Umbilical cord (tissue), 2 donors: ENCODE results near the gene MYADML2. TPM values are rescaled to one million over a fixed set of nuclear protein-coding genes. Genes with fewer than 3 reads are reported as not detected.

Experiments
- DNase-seq: peaks from one replicate; pipeline ENCODE4 v3.0.0-alpha.2; 2015; ENCODE audit warnings: low spot score
- total RNA-seq: library from RNA; depleted of rRNA; stranded (reverse); fragments of >200 nt; gene quantifications from one replicate; pipeline ENCODE4 v1.2.3, GENCODE V29; 2014; ENCODE audit warnings: low replicate concordance; ENCODE audit not compliant: insufficient read depth

Gene MYADML2
- total RNA-seq, 1 donor from 2014 or later = 0.72 TPM

DNA sequence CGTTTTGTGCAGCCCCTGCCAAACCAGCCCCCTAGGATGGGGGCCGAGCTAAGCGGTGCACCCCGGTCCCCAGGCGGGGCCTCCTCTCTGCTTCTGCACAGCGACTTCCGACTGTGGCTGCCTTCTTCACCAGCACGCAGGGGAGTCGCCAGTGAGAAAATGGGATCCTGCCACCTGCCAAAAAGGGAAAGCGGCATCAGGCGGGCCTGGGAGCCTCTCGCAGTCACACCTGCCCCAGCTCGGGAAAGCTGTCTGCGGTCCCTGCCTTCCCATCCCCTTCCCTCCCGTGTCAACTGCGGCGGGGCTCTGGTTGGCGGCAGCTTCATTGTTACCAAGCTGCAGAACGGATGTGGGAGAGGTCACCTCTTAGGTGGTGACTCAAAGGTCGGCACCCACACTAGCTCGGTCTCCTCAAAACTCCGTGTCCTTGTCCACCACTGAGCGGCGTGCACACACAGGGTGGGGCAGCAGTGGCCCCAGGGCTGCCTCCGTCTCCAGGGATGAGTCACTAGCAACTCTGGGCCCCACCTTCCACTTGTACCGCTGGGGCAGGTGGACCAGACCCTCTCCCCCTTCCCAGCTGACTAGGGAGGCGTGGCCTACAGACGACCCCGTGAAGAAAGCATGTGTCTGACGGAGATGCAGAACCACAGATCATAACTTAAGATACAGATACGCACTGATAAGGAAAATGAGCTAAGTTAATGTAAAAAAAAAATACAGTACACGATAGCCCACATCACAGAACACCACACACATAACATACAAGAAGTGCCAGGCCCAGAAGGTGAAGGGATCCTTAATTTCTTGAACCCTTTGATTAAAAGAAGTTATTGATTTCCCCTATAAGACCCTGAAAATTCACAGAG is 34.4 kb downstream of the MYADML2 start:
- DNase-seq = no peak

DNA sequence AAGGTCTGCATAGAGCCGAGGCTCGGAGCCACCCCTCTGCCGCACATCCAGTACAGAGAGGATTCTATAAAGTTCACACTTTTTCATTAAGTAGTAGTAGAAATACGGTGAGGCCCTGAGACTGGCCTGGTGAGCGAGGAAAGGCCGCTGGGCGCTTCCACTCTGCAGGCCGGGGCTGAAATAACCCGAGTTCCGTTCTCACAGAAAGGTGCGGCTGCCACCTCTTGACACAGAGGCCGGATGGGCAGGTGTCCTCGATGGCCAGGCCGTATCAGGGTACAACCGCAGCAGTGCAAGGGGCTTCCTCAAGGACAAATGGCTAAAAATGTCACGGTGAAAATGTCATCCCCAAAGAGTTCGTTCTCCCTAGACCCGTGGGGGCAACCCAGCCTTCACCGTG is 35.1 kb downstream of the MYADML2 start:
- DNase-seq = no peak

DNA sequence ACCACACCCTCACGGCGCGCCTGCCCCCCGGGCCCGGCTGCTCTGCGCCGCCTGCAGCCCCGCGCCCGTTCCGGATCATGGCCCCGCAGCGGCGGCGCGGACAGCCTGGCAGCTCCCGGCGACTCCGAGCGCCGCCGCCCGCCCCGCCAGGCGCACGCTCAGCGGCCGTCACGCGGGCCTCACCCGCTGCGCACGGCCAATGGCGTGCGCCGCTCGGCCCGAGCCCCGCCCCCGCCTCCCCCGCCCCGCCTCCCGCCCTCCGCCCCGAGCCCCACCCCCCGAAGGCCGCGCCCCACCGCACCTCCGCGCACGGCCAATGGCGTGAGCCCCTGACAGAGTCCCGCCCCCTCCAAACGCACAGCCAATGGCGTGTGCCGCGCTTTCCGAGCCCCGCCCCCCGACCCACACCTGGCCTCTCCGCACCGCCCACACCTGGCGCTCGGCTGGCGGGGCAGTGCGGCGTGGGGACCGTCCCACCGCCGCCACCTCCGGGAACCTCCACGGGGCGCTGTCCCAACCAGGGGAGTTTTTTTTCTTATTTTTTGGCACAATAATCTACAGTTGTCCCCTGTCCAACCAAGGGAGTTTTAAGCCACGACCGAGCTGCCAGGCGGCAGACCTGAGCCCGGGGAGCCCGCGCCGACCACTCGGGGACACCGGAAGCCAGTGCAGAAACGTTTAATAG is 35.6 kb downstream of the MYADML2 start, which contains the start of gene PCYT2:
Gene PCYT2, minus strand, starts transcription at position 123 of the 685 bp plus-strand sequence. Its CDS starts 44 bp downstream, at position 79.
- DNase-seq = peak; percentile 87

DNA sequence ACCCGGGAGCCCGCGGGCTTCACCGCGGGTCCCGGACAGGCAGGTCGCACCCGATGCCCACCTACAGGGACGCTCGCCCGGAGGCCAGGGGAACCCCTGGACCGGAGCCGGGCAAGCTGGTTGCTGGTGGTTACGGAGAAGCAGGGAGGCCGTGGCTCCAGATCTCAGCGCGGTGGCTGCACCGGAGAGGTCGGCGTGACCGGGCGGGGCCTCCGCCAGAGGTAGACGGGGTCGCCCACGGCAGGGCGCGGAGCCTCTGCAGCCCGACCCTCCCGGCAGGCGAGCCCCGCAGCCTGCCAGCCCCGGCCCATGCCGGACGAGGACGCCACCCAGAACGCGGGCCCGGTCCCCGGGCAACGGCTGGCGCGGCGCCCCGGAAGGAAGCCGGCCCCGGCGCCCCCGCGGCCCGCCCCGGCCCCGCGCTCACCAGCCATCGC is 36.2 kb downstream of the MYADML2 start:
- DNase-seq = no peak

DNA sequence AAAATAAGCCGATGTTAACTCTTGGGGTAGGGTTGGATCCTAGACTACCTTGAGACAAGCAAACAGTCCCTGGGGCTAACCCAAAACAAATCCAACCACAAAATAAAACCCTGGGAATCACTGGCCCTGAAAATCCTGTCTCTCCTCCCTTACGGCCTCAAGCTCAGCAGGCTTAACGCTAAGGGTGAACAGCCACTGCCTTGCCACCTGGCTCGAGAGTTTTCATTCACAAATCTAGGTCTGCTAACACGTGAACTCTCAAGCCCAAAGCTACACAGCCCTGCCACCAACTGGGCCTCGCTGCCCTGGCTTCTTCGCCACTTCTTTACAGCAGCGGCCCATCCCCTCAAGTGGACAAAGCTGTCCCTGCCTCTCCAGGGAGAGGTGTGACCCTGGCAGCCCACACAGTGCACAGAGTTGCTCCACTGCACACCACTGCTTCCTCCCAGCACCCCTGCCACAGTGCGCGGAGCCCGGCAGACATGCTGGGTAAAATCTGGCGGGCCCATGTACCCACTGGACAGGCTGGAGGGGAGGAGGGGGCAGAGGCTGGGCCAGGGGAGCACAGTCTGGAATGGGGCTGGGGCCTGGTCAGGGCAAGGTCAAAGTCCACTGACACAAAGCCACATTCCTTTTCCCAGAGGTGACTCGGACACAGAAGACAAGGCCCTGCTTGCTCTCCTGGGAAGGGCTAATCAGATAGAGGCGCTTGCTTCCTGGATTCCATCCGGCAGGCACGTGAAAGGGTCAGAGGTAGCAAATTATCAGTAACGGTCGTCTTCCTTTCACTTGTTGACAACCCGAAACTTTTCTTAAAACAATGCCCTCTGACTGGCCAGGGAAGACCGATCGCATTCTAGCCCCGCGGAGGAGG is 36.8 kb downstream of the MYADML2 start:
- DNase-seq = no peak

DNA sequence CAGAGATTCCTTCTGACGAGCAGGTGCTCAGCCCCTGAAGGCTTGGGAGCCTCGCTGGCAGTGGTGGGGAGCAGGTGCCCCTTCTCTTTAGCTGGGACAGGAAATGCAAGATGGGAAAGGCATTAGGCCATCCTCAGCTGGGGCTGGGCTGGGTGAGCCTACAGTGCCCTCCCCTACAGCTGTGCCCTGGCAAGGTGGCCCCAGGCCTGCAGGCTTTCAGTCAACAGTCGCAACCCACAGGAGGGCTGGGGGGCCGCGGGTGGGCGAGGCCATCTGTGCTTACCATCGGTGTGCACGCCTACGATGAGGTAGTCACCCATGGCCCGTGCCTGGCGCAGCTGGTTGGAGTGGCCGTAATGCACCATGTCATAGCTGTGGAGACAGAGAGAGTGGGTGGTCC is 37.8 kb downstream of the MYADML2 start:
- no peak for DNase-seq

DNA sequence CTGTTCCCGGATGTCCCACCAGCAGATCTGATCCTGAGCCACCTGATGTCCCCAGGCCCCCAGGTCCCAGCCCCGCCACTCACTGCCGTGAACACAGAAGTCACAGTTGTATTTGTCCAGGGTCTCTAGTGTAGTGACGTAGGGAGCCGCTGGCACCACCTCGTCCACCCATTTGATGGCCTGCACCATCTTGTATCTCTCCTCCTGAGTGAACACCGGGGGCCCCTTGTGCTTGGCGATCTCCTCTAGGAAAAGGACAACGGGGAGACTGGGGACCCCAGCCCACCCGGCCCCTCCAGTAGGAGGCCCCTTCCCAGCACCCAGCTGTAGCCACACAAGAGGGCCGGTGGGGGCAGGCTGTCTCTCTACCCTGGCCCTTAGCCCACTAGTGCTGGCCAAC is 38.2 kb downstream of the MYADML2 start:
- no peak for DNase-seq

DNA sequence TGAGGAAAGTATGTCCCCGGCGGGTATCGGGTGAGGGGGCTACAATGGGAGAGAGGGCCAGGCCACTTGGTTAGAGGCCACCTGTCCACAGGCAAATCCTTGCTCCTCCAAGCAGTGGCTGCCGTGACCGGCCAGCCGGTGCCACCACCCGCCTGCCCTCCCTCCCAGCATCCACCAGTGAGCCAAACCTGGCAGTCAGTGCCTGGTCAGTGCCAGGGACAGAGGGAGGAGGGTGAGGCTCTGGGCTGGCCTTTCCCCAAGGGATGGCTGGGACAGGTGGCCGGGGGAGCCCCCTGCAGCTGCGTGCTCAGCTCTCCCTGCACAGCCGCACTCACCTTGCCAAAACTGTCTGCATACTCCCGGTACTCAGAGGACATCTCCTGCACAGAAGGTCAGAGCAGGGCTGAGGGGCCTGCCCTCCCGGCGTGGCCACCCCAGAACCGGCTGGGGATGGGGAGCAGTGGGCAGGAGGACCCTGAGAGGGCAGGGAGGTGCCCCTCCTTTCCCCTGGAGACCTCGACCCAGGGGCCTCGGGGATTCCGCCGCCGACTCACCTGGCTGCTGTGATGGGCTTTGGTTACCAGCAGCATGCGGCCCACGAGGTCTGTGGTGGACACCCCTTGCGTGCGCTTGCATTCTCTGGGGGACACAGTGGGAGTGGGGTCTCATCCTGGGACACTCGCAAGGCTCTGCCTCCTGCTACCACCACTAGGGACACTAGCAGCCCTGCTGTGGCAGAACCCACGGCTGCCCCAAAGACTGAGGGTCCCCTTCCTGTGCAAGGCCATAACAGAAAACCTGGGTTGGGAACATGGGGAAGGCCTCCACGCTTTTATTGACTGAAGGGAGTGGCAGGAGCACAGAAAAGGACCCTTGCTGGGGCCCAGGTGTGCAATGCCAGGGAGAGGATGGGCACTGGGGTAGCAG is 39.6 kb downstream of the MYADML2 start:
- DNase-seq = no peak

DNA sequence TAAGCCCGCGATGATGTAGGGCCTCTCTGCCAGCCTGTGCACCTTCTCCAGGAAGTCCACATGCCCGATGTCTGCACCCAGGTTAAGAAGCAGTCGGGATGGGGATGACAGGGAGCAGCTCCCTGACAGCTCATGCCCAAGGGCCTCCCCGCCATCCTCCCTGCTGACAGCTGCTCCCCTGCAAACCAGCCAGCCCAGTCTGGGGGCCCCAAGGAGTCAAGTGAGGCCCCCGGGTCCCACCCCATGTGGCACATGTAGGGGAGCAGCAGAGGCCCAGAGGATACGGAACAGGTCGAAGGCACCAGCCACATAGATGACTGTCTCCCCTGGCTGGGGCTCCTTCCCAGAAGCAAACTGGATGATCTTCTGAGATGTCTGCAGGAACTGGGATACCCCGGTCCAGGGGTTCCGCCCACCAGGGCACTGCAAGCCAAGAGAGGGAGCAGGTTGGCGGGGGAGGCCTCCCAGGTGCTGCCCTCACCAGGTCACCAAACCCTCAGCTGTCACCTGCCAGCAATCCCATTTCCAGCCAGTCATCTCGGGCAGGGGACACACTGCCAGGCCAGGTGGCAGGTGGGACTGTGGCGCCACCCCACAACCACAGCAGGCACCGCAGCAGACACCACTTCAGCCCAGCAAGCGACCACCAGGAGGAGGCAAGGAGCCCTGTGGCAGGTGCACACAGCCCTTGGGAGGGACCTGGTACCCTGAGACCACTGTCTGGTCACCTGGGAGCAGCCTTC is 40.4 kb downstream of the MYADML2 start:
- no peak for DNase-seq

DNA sequence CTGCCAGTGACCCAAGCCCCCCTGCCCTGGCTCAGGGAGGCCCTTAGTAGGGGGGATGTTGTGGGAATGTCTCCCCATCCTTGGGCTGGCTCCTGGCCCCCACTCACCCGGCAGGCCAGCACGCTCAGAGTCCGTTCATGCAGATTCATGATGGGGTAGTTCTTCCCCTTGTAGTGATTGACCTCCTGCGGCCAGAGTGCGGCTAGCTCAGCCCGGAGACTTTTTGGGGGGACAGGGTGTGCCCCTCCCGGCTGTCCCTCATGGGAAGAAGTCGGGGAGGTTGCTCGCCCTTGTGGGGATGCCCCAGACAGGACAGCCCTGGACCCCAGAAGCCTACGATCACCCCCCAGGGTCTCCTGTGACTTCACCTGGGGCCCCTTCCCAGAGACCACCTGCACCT is 41.0 kb downstream of the MYADML2 start:
- DNase-seq = no peak

DNA sequence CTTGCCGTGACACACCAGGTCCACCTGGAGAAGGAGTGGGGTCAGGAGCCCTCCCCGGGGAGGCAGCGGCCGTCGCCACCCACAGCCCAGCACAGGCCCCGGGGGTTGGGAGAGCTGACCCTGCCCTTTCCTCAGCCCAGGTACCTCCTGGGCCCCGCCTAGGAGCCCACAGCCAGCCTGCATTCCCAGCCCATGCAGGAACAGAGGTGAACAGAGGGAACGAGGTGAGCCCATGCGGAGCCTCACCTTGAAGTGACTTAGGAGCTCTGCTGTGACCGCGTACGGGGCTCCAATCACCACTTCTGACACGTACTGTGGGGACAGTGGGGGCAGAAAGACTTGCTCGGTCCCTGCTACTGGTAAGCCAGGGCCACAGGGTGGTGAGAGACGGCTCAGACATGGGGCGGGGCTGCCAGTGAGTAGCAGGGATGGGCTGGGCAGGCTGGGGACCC is 41.6 kb downstream of the MYADML2 start:
- no peak for DNase-seq

DNA sequence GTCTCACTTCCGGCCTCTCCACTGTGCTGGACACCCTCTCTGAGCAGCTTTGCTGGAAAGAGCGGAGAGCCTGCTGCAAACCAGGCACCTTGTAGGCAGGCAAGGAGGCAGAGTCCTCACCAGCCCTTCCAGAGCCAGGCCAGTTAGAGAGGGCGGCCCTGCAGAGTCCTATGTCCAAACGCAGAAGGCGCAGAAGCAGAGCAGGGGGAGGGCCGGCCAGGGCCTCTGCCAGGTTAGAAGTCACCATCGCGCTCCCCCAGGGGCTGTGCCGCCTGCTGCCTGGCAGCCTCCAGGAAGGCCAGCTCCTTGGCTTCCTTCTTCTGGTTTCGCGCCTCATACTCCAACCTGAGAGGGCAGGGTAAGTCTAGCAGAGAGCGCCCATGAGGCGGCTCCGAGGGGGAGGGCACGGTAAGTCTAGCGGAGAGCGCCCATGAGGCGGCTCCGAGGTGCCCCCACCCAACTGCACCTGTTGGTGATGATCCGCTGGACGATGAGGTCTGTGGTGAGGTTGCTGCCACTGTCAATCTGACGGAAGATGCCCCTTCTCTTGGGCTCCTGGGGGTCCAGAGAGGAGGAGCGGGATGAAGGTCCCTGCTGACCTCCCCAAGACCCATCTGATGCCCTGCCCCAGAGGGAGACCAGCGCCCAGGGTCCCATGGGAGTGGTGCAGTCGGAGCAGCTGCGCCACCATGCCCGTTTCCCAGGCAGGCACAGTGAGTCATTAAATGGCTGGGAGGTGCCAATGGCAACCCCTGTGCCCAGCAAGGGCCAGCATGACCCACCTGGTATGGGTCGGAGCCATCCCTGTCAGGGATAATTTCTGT is 42.2 kb downstream of the MYADML2 start:
- no peak for DNase-seq

DNA sequence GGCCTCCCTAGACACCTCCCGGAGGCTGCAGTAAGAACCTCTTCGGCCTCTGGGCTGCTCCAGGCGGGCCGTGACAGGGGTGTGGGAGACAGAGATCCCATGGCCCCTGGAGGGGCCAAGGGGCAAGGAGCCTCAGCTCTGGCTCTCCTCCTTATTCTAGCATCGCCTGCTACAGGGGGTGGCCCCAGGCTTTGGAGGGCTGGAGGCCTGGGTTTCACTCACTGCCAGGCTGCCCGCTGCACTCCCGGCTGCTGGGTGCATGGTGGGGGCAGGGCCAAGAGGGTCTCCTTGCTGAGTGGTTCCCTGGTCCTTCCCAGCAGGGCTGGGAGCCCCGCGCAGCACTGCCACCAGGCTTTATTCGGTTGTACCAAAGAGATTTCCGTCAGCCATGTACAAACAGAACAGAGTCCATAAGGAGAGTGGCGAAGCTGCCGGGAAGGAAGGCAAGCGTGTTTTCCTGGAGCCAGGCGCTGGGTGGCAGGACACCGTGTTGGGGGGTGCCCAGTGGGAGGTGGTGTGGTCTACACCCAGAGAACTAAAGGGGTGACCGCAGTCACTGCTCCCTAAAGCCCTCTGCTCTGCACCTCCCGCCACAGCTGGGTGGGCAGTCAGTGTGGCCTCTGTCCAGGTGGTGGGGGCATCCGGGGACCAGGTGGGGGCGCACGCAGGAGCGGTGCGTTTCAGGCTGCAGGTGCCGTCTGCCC is 43.0 kb downstream of the MYADML2 start:
- DNase-seq = no peak

DNA sequence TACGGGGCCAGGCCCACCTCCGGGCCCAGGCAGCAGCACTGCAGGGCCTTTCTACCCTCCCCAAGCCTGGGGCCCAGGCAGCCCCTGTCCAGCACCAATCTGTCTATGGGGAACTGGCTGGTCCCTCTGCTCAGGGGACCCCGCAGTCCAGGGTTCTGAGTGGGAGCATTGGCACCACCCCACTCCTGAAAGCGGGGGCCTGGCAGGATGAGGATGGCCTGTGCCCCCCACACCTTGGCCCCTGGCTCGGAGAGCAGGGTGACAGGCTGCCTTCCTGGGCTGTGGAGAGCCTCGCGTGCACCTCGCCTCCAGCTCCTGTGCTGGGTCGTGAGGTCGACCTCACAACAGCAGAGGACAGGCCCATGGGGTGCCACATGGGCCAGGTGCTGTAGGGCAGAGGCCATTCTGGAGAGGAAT is 43.6 kb downstream of the MYADML2 start:
- DNase-seq = no peak

DNA sequence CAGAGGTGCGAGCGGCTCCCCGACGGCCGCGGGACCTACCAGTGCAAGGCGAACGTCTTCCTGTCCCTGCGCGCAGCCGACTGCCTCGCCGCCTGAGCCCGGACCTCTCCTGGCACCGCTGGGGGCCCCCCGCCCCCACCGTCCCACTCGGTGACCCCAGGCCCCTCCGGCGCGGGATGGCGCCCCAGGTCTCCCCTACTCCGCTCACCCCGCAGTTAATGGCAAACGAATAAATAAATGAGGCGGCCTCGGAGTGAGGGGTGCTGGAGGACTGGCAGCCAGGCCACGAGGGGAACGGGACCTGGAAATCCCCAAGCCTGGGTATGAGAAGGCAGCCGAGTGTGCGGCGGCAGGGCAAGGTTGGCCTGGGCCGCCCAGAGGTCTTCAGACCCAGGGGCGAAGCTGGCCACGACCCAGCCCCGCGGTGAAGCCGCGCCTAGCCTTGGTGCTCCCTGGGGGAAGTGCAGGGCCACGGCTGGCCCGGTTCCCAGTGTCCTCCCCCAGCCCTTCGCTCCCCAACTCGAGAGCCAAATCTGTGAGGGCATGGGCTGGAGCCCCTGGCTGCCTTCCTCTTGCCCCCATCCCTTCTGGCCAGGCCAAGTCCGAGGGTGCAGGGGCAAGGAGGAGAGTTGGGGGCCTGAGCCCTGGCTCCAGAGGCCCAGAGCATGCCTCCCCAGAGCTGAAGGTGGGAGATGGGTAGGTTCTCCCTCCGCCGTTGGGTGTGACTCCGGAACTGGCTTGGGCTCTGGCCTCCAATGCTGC is 44.2 kb downstream of the MYADML2 start:
- DNase-seq = no peak

DNA sequence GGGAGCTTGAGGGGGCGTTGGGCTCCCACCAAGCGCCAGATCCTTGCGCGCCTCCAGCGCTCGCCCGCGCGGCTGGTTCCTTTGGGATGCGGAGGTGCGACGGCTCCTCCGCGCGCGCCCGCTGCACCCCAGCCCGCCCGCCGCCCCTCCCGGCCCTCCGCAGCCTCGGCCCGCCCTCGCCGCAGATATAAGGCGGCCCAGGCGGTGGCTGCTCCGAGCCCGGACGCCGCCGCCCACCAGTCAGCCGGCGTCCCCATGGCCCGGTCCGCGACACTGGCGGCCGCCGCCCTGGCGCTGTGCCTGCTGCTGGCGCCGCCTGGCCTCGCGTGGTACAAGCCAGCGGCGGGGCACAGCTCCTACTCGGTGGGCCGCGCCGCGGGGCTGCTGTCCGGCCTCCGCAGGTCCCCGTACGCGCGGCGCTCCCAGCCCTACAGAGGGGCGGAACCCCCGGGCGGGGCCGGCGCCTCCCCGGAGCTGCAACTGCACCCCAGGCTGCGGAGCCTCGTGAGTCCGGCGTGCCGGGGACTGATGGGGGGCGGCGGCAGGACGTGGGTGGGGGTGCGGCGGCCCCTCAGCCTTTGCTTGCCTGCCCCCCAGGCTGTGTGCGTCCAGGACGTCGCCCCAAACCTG is 44.9 kb downstream of the MYADML2 start, which contains the start of gene NPB:
Gene NPB, plus strand, starts transcription at position 216 of the 630 bp plus-strand sequence. Its CDS starts 40 bp downstream, at position 256.
- DNase-seq = no peak
